B cell (primary cell): Measurements from ENCODE around the gene ABTB2. TPM values are rescaled to one million over a fixed set of nuclear protein-coding genes. Genes with fewer than 3 reads are reported as not detected.

Experiments
- ATAC-seq: fragments of 200-7000 bp; cut with Tn5 transposase; one replicate; pipeline ENCODE4 v1.10.0; 2021; ENCODE audit warnings: low read depth, mild to moderate bottlenecking, moderate number of reproducible peaks, moderate library complexity
- CTCF ChIA-PET: fragments of 350-600 bp; sonication (Branson Sonifier 250); formaldehyde crosslinking; loops from one replicate; lab custom pipeline; 2021; ENCODE audit warnings: antibody characterized with exemption, inconsistent platforms; lab: Charles Lee
- POLR2A ChIA-PET: fragments of 350-600 bp; sonication (Branson Sonifier 250); formaldehyde crosslinking; loops from one replicate; lab custom pipeline; 2021; ENCODE audit warnings: antibody characterized with exemption; lab: Charles Lee
- DNase-seq: peaks from one replicate; pipeline ENCODE4 v3.0.0; 2013
- H2AFZ ChIP-seq: 2 replicates; pipeline ENCODE4 v1.6.1; 2012; ENCODE audit warnings: mild to moderate bottlenecking, low read depth, low read length; ENCODE audit not compliant: insufficient read depth, poor library complexity, severe bottlenecking
- H3K27ac ChIP-seq, 2 donors: 1 replicate in 1 of 2; 2 replicates in 1 of 2; pipeline ENCODE4 v1.5.1; 2012 to 2013; ENCODE audit warnings: low read length in 2 of 2, mild to moderate bottlenecking in 2 of 2, moderate library complexity in 1 of 2
- H3K27me3 ChIP-seq, 4 experiments: fragments of 200-600 bp in 1 of 4; sonication (generic) in 1 of 4; replicated peaks in 1 of 4; 1 replicate in 2 of 4; 2 replicates in 2 of 4; pipeline versions ENCODE4 v1.6.1 to v1.7.0; 2013 to 2016; ENCODE audit warnings: low read length in 3 of 4, mild to moderate bottlenecking in 2 of 4, mixed read lengths in 1 of 4, moderate library complexity in 1 of 4; ENCODE audit not compliant: insufficient read depth in 4 of 4, control insufficient read depth in 3 of 4; ENCODE audit errors: control extremely low read depth in 1 of 4
- H3K36me3 ChIP-seq, 2 experiments: replicated peaks in 1 of 2; 1 replicate in 1 of 2; 2 replicates in 1 of 2; pipeline versions ENCODE4 v1.6.1 to v1.7.1; 2013; ENCODE audit warnings: low read length in 1 of 2; ENCODE audit not compliant: insufficient read depth in 2 of 2, control insufficient read depth in 1 of 2; ENCODE audit errors: control extremely low read depth in 1 of 2, extremely low read depth in 1 of 2
- H3K4me1 ChIP-seq, 2 donors: fragments of 200-600 bp in 1 of 2; sonication (generic) in 1 of 2; 1 replicate in 1 of 2; 2 replicates in 1 of 2; pipeline versions ENCODE4 v1.5.1 to v1.6.1; 2013 to 2017; ENCODE audit warnings: low read length in 2 of 2; ENCODE audit not compliant: control insufficient read depth in 2 of 2, insufficient read depth in 2 of 2
- H3K4me2 ChIP-seq: replicated peaks from 2 replicates; pipeline ENCODE3; 2012; ENCODE audit warnings: mild to moderate bottlenecking, low read depth, low read length; ENCODE audit not compliant: poor library complexity, severe bottlenecking
- H3K4me3 ChIP-seq, 5 experiments: fragments of 200-600 bp in 1 of 5; sonication (generic) in 1 of 5; 1 replicate in 3 of 5; 2 replicates in 2 of 5; pipeline versions ENCODE4 v1.5.1 to v1.7.0; 2011 to 2016; ENCODE audit warnings: low read length in 4 of 5, mild to moderate bottlenecking in 4 of 5, low read depth in 2 of 5, control low read depth in 1 of 5, moderate library complexity in 1 of 5; ENCODE audit not compliant: insufficient read depth in 1 of 5; ENCODE audit errors: control extremely low read depth in 1 of 5, extremely low read depth in 1 of 5
- H3K79me2 ChIP-seq: fragments of 200-600 bp; sonication (generic); one replicate; pipeline ENCODE4 v1.6.0; 2016; ENCODE audit warnings: low read length; ENCODE audit not compliant: control insufficient read depth, insufficient read depth
- H3K9ac ChIP-seq: fragments of 200-600 bp; sonication (generic); 2 replicates; pipeline ENCODE4 v1.6.1; 2017; ENCODE audit warnings: mild to moderate bottlenecking, low read length, moderate library complexity
- H3K9me3 ChIP-seq, 3 donors: one replicate each; pipeline versions ENCODE4 v1.6.1 to v1.7.1; 2013; ENCODE audit warnings: low read length in 2 of 3; ENCODE audit not compliant: control insufficient read depth in 2 of 3, insufficient read depth in 1 of 3; ENCODE audit errors: control extremely low read depth in 1 of 3
- H4K20me1 ChIP-seq: 2 replicates; pipeline ENCODE4 v1.6.0; 2012; ENCODE audit warnings: mild to moderate bottlenecking, low read length; ENCODE audit not compliant: insufficient read depth, control insufficient read depth, poor library complexity, severe bottlenecking
- H3K27ac Mint-ChIP-seq: one replicate; pipeline ENCODE4 v1.8.0; 2021; ENCODE audit warnings: mixed read lengths
- H3K27me3 Mint-ChIP-seq: one replicate; pipeline ENCODE4 v1.8.0; 2021; ENCODE audit warnings: mixed read lengths
- H3K4me1 Mint-ChIP-seq: one replicate; pipeline ENCODE4 v1.8.0; 2021; ENCODE audit warnings: mixed read lengths
- H3K4me3 Mint-ChIP-seq: one replicate; pipeline ENCODE4 v1.8.0; 2021; ENCODE audit warnings: mixed read lengths
- H3K9me3 Mint-ChIP-seq: one replicate; pipeline ENCODE4 v1.8.0; 2022; ENCODE audit warnings: mixed read lengths; ENCODE audit not compliant: insufficient read depth
- CTCF ChIP-seq: fragments of 200-600 bp; IDR thresholded peaks from one replicate; pipeline ENCODE4 v1.8.0; 2022; ENCODE audit warnings: antibody characterized with exemption, mild to moderate bottlenecking
- EZH2 ChIP-seq: IDR thresholded peaks from 2 replicates; pipeline ENCODE4 v1.6.1; 2012; ENCODE audit warnings: borderline replicate concordance, low read depth, mild to moderate bottlenecking, moderate library complexity, low read length; ENCODE audit not compliant: insufficient read depth, poor library complexity, severe bottlenecking
- WGBS: methylation state at CpG from one replicate; pipeline ENCODE4 v1.1.5; 2013; ENCODE audit warnings: missing lambda C conversion rate; ENCODE audit not compliant: insufficient coverage; 5-methylcytosine and 5-hydroxymethylcytosine counted together
- intact Hi-C: fragments of 100-400 bp; cut with micrococcal nuclease; formaldehyde crosslinking; loops from one replicate; pipeline ENCODE4 v1.10.0; 2022
- polyA plus RNA-seq: library from polyadenylated mRNA; depleted of rRNA; stranded (reverse); fragments of >200 nt; gene quantifications from 2 replicates; pipeline ENCODE4 v1.2.3, GENCODE V29; 2012
- total RNA-seq, 2 donors: library from RNA; stranded (reverse); fragments of 120-200 nt in 1 of 2; gene quantifications; 1 replicate in 1 of 2; 2 replicates in 1 of 2; pipeline versions ENCODE4 v1.2.3 to v1.2.4, GENCODE V29; 2013 to 2022

The ABTB2 gene
- total and polyA plus RNA-seq, 2 donors (not counting 1 experiment from before 2014, with no cell fraction given), result 0.30 to 5.9 TPM

- H3K27ac ChIP-seq, result no peak overlapping the region
- no peaks in the 10 kb centered on the region for H4K20me1 ChIP-seq
- ChIA-PET POLR2A (no interaction called here), CTCF (interaction anchor here (2.8 to 5.8 kb wide), 2 partner anchors 12 to 172 kb away, joined by 12 to 21 read pairs; partner anchors contain the start of gene ABTB2)
- H3K9ac ChIP-seq, result no peak overlapping the region
- Mint-ChIP-seq H3K27me3 (no peaks in the 10 kb centered on the region), H3K4me1 (no peaks in the 10 kb centered on the region), H3K4me3 (no peak overlapping the region), H3K27ac (no peak overlapping the region), H3K9me3 (no peaks in the 10 kb centered on the region)
- TF ChIP-seq EZH2 (no peak), CTCF (no peak)
- no peaks in the 10 kb centered on the region for H3K4me1 ChIP-seq
- no peak overlapping the region for H3K4me3 ChIP-seq
- no peaks in the 10 kb centered on the region for H3K9me3 ChIP-seq
- intact Hi-C loops, result no loop called here
- DNase-seq (no peak), ATAC-seq (no peak)
- no peak overlapping the region for H2AFZ ChIP-seq
- no peaks in the 10 kb centered on the region for H3K36me3 ChIP-seq
- no peaks in the 10 kb centered on the region for H3K27me3 ChIP-seq
- no peaks in the 10 kb centered on the region for H3K79me2 ChIP-seq
- 100% methylated on average over 7 of the region's 8 CpGs for WGBS
- no peak overlapping the region for H3K4me2 ChIP-seq
Observed at GRCh38 chr11:34345991-34346480, 11.8 kb downstream of the ABTB2 start.

- ChIA-PET CTCF (interaction anchor here (5.8 kb wide), 1 partner anchor 171 kb away, joined by 21 read pairs; no protein-coding TSS in a partner anchor), POLR2A (no interaction called here)
- Histone ChIP-seq H2AFZ (no peak overlapping the region), H3K27me3 (no peaks in the 10 kb centered on the region), H3K9me3 (no peaks in the 10 kb centered on the region), H4K20me1 (no peaks in the 10 kb centered on the region), H3K4me3 (no peak overlapping the region), H3K27ac (no peak overlapping the region), H3K9ac (no peak overlapping the region), H3K79me2 (no peaks in the 10 kb centered on the region), H3K4me2 (no peak overlapping the region), H3K36me3 (no peaks in the 10 kb centered on the region), H3K4me1 (no peaks in the 10 kb centered on the region)
- H3K27me3 Mint-ChIP-seq, result no peaks in the 10 kb centered on the region
- 90% methylated on average over 3 of the region's 3 CpGs for WGBS
- intact Hi-C loops, result no loop called here
- H3K9me3 Mint-ChIP-seq, result no peaks in the 10 kb centered on the region
- no peak overlapping the region for H3K27ac Mint-ChIP-seq
- DNase-seq, result no peak
- TF ChIP-seq CTCF, result no peak
- TF ChIP-seq EZH2, result no peak
- no peak for ATAC-seq
- H3K4me3 Mint-ChIP-seq, result no peak overlapping the region
- H3K4me1 Mint-ChIP-seq, result no peaks in the 10 kb centered on the region
Observed at GRCh38 chr11:34345540-34345876, 12.3 kb downstream of the ABTB2 start.
